PFSK-1 (cell line): Measurements from ENCODE around the gene DLGAP1.

ENCODE experiments used
- FOXP2 ChIP-seq: optimal IDR thresholded peaks from 2 replicates; pipeline ENCODE3; 2011; ENCODE audit warnings: borderline replicate concordance, control low read depth, inconsistent platforms; ENCODE audit not compliant: insufficient read depth; ENCODE audit errors: extremely low read length, extremely low read depth
- POLR2AphosphoS5 ChIP-seq: IDR thresholded peaks from 2 replicates; pipeline ENCODE4 v1.6.1; 2012; ENCODE audit warnings: low read depth, mild to moderate bottlenecking, control low read depth, low read length, moderate library complexity
- SIN3A ChIP-seq: IDR thresholded peaks from 2 replicates; pipeline ENCODE4 v1.6.1; 2012; ENCODE audit warnings: mild to moderate bottlenecking, low read length, moderate library complexity, borderline replicate concordance; ENCODE audit not compliant: insufficient read depth
- TAF1 ChIP-seq: IDR thresholded peaks from 2 replicates; pipeline ENCODE4 v1.6.1; 2012; ENCODE audit warnings: low read length, control low read depth, borderline replicate concordance; ENCODE audit not compliant: insufficient read depth
- TF ChIP-seq, protein P1 (sequence below), 2 experiments: IDR thresholded peaks; 2 replicates each; pipeline versions ENCODE4 v1.6.1 to v1.8.0; 2011 to 2012; ENCODE audit warnings: low read depth in 2 of 2, low read length in 2 of 2, control low read depth in 1 of 2, inconsistent platforms in 1 of 2, mild to moderate bottlenecking in 1 of 2, moderate library complexity in 1 of 2; ENCODE audit not compliant: insufficient read depth in 1 of 2

DLGAP1 gene

DNA sequence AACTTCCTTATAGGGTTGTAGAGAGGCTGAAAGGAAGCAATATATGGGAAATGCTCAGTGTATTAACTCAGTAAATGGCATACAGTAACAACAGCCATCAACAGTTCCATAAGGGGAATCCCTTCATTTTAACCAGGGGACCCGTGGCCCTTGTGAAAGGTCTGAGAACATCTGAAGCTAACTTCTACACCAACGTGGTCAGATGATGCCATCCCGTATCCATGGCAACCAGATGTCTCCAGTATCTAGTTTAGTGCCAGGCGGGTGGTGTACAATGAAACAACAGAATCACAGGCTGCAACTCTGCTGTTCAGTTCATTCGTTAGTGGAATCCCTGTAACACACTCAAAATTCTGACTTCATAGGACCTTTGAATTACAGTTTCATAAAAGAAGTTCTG, 842.8 kb downstream of the DLGAP1 start:
- no peak for TF ChIP-seq TAF1
- TF ChIP-seq POLR2AphosphoS5: no peak
- TF ChIP-seq SIN3A: no peak

DNA sequence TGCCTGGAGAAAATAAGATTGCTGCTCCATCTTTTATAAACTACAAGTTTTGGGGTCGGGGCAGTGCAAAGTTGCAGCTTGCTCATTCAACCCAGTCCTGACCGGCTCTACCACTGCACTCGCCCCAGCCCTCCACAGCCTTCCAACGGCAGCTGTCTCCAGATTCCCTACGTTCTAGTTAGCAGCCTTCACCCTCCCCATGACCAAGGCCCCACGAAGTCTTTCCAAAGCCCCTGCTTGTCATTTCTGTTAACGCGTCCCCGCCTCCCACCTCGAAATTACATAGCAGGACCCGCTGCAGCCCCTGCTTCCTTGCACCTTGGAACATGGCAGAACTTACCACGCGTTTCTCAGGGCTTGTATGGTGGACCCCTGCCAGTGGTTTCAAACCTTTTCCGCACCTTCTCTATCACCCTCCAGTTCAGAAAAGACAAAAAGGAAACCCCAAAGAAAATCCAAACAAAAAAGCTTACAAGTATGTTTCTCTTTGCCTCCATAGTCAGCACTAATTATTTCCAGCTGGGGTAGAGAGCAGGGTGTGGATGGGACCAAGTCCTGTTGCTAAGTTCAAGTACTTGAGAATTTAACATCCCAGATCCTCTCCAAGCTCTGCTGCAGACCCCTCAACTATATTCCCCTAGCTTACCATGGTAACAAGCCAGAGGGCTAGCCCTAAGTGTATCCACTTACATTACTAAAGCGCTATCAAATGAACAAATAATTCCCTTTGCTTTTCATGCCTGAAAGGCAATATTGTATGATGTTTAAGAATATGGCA, 843.6 kb downstream of the DLGAP1 start:
- no peak for TF ChIP-seq FOXP2
- no peak for TF ChIP-seq POLR2AphosphoS5
- TF ChIP-seq SIN3A: no peak
- TF ChIP-seq TAF1: no peak
- TF ChIP-seq, protein P1, sequence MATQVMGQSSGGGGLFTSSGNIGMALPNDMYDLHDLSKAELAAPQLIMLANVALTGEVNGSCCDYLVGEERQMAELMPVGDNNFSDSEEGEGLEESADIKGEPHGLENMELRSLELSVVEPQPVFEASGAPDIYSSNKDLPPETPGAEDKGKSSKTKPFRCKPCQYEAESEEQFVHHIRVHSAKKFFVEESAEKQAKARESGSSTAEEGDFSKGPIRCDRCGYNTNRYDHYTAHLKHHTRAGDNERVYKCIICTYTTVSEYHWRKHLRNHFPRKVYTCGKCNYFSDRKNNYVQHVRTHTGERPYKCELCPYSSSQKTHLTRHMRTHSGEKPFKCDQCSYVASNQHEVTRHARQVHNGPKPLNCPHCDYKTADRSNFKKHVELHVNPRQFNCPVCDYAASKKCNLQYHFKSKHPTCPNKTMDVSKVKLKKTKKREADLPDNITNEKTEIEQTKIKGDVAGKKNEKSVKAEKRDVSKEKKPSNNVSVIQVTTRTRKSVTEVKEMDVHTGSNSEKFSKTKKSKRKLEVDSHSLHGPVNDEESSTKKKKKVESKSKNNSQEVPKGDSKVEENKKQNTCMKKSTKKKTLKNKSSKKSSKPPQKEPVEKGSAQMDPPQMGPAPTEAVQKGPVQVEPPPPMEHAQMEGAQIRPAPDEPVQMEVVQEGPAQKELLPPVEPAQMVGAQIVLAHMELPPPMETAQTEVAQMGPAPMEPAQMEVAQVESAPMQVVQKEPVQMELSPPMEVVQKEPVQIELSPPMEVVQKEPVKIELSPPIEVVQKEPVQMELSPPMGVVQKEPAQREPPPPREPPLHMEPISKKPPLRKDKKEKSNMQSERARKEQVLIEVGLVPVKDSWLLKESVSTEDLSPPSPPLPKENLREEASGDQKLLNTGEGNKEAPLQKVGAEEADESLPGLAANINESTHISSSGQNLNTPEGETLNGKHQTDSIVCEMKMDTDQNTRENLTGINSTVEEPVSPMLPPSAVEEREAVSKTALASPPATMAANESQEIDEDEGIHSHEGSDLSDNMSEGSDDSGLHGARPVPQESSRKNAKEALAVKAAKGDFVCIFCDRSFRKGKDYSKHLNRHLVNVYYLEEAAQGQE (IDR thresholded peaks at IDR 0.05; ENCODE audit: insufficient read depth in 1 of 2, low read depth in 2 of 2, low read length in 2 of 2): no peak

DNA sequence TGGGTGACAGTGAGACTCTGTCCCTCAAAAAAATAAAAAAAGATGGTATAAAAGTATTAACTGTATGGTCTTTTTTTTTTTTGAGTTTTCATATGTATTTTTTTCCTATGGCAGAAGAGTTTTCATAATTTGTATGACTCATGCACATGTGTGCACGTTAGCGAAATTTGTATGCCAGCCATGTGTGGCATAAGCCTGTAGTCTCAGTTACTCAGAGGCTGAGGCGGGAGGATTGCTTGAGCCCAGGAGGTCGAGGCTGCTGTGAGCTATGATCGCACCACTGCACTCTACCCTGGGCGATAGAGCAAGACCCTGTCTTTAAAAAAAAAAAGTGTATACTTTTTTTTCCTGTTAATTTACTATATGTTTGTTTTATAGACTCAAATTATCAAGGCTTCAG, 844.3 kb downstream of the DLGAP1 start:
- TF ChIP-seq, protein P1 (IDR thresholded peaks at IDR 0.05; ENCODE audit: insufficient read depth in 1 of 2, low read depth in 2 of 2, low read length in 2 of 2): no peak
- TF ChIP-seq POLR2AphosphoS5: no peak

DNA sequence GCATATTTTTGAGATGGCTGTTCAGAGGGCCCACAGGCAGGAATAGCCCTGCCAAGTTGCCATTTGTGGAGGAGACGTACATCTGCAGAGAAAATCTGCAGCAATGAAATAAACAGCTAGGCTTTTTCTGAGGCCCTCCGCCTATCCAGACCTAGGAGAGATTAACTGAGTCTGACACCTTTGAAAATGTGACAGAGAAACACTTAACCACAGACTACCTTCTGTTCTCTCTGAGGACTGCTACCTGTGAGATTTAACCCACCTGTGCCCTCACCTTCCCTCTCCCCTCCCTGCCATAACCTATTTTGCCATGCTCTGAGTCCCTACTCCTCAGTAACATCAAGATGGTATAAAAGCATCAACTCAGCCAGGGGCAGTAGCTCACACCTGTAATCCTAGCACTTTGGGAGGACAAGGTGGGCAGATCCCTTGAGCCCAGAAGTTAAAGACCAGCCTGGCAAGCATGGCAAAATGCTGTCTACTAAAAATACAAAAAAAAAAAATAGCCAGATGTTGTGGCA, 844.9 kb downstream of the DLGAP1 start:
- TF ChIP-seq TAF1 (no peak), POLR2AphosphoS5 (no peak), SIN3A (no peak), FOXP2 (no peak)
- TF ChIP-seq, protein P1 (IDR thresholded peaks at IDR 0.05; ENCODE audit: insufficient read depth in 1 of 2, low read depth in 2 of 2, low read length in 2 of 2): no peak

DNA sequence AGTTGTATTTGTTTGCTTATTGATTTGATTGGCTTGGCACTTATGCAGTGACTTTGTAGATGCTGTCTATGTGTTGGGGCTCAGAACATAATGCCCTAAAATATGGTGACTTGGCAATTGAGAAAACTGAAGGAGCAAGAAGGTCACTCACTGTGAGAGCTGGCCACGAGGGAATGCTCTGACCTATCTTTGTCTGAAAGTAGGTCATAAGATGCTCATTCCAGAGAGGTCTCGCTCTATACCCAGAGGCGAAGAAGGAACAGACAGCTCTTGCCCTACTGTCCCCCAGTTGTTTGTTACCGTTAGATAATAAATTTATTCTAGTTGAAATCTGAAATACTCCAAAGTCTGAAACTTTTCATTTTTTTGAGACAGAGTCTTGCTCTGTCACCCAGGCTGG, 846.6 kb downstream of the DLGAP1 start:
- TF ChIP-seq POLR2AphosphoS5 (no peak), TAF1 (no peak), SIN3A (no peak), FOXP2 (no peak)
- TF ChIP-seq, protein P1 (IDR thresholded peaks at IDR 0.05; ENCODE audit: insufficient read depth in 1 of 2, low read depth in 2 of 2, low read length in 2 of 2): no peak
